Measurements from ENCODE around the gene CLDN4. TPM values are rescaled to one million over a fixed set of nuclear protein-coding genes. Genes with fewer than 3 reads are reported as not detected.

Gene CLDN4
- total RNA-seq, 1 experiment from 2014 or later, result 0.11 TPM

GRCh38 chr7:73829505-73829904 is 1.3 kb upstream of the CLDN4 start:
- Histone ChIP-seq H3K4me3 (ENCODE audit: low read depth, low read length, poor library complexity, severe bottlenecking) (no peak overlapping the region), H3K27me3 (replicated peaks; ENCODE audit: insufficient read depth, low read depth, low read length, poor library complexity) (no peaks in the 10 kb centered on the region), H3K36me3 (ENCODE audit: insufficient read depth, low read length, poor library complexity, severe bottlenecking) (no peaks in the 10 kb centered on the region), H3K9me3 (ENCODE audit: low read depth, low read length, poor library complexity, severe bottlenecking) (no peaks in the 10 kb centered on the region), H3K4me1 (ENCODE audit: insufficient read depth, low read length, poor library complexity, severe bottlenecking) (no peaks in the 10 kb centered on the region), H3K27ac (ENCODE audit: low read depth, low read length, poor library complexity, severe bottlenecking) (no peak overlapping the region)
- ChIA-PET CTCF (no interaction called here), POLR2A (ENCODE audit: low non-redundant PET) (no interaction called here)
- DNase-seq (ENCODE audit: low spot score), result no peak
- intact Hi-C loops (cut with micrococcal nuclease; ENCODE audit: unreplicated experiment), result no loop called here
- TF ChIP-seq EZH2 (IDR thresholded peaks at IDR 0.05; ENCODE audit: borderline replicate concordance, low read depth, low read length, poor library complexity, severe bottlenecking) (no peak), CTCF (conservative IDR thresholded peaks at IDR 0.05; ENCODE audit: low read depth, low read length) (no peak)
- BruUV-seq (replicated peaks), result no TSS peak

- no peaks in the 10 kb centered on the region for H3K9me3 ChIP-seq (ENCODE audit: low read depth, low read length, poor library complexity, severe bottlenecking)
- BruUV-seq (replicated peaks), result no TSS peak
- no peak overlapping the region for H3K4me3 ChIP-seq (ENCODE audit: low read depth, low read length, poor library complexity, severe bottlenecking)
- ChIA-PET CTCF (no interaction called here), POLR2A (ENCODE audit: low non-redundant PET) (no interaction called here)
- no peaks in the 10 kb centered on the region for H3K36me3 ChIP-seq (ENCODE audit: insufficient read depth, low read length, poor library complexity, severe bottlenecking)
- DNase-seq (ENCODE audit: low spot score), result no peak
- no peaks in the 10 kb centered on the region for H3K27me3 ChIP-seq (replicated peaks; ENCODE audit: insufficient read depth, low read depth, low read length, poor library complexity)
- TF ChIP-seq EZH2 (IDR thresholded peaks at IDR 0.05; ENCODE audit: borderline replicate concordance, low read depth, low read length, poor library complexity, severe bottlenecking) (no peak), CTCF (conservative IDR thresholded peaks at IDR 0.05; ENCODE audit: low read depth, low read length) (0 out of 2 replicates have a peak, but pooled peaks have one; percentile 23)
- intact Hi-C loops (cut with micrococcal nuclease; ENCODE audit: unreplicated experiment), result no loop called here
- no peak overlapping the region for H3K27ac ChIP-seq (ENCODE audit: low read depth, low read length, poor library complexity, severe bottlenecking)
- H3K4me1 ChIP-seq (ENCODE audit: insufficient read depth, low read length, poor library complexity, severe bottlenecking), result no peaks in the 10 kb centered on the region
Measured at GRCh38 chr7:73829921-73830680, 695 bp upstream of the CLDN4 start.

GRCh38 chr7:73831584-73831833 is 713 bp downstream of the CLDN4 start:
- no peak overlapping the region for H3K27ac ChIP-seq (ENCODE audit: low read depth, low read length, poor library complexity, severe bottlenecking)
- intact Hi-C loops (cut with micrococcal nuclease; ENCODE audit: unreplicated experiment), result no loop called here
- no peaks in the 10 kb centered on the region for H3K4me1 ChIP-seq (ENCODE audit: insufficient read depth, low read length, poor library complexity, severe bottlenecking)
- H3K4me3 ChIP-seq (ENCODE audit: low read depth, low read length, poor library complexity, severe bottlenecking), result no peak overlapping the region
- DNase-seq (ENCODE audit: low spot score), result no peak
- BruUV-seq (replicated peaks), result no TSS peak
- POLR2A ChIA-PET (ENCODE audit: low non-redundant PET), result no interaction called here
- no peaks in the 10 kb centered on the region for H3K36me3 ChIP-seq (ENCODE audit: insufficient read depth, low read length, poor library complexity, severe bottlenecking)
- TF ChIP-seq EZH2 (IDR thresholded peaks at IDR 0.05; ENCODE audit: borderline replicate concordance, low read depth, low read length, poor library complexity, severe bottlenecking) (no peak), CTCF (conservative IDR thresholded peaks at IDR 0.05; ENCODE audit: low read depth, low read length) (no peak)
- H3K9me3 ChIP-seq (ENCODE audit: low read depth, low read length, poor library complexity, severe bottlenecking), result no peaks in the 10 kb centered on the region
- H3K27me3 ChIP-seq (replicated peaks; ENCODE audit: insufficient read depth, low read depth, low read length, poor library complexity), result no peaks in the 10 kb centered on the region
- CTCF ChIA-PET, result no interaction called here

Measured in A673 (cell line).